ENCODE data around the gene CLCF1. TPM values are rescaled to one million over a fixed set of nuclear protein-coding genes. Genes with fewer than 3 reads are reported as not detected.

CLCF1 gene
- total and polyA plus RNA-seq, 10 of the 15 experiments (the other 5 are each of a cell fraction or from before 2014, with no cell fraction given), result 0.16 to 2.1 (median 0.63) TPM; not detected in 1

GRCh38 chr11:67420646-67421429 lies 47.4 kb upstream of the CLCF1 start (continued):
- no peak for TF ChIP-seq BCLAF1 (IDR thresholded peaks at IDR 0.05)
- no peak for TF ChIP-seq E4F1 (IDR thresholded peaks at IDR 0.05; ENCODE audit: borderline replicate concordance, partially characterized antibody)
- TF ChIP-seq TAF1 (IDR thresholded peaks at IDR 0.05; ENCODE audit: borderline replicate concordance, low read depth, low read length), result no peak
- TF ChIP-seq SPI1 (IDR thresholded peaks at IDR 0.05; ENCODE audit: borderline replicate concordance, insufficient read depth, low read depth, low read length), result no peak
- TF ChIP-seq NBN (IDR thresholded peaks at IDR 0.05), result no peak
- TF ChIP-seq IRF4 (IDR thresholded peaks at IDR 0.05; ENCODE audit: low read depth, low read length), result no peak
- no peak for TF ChIP-seq E2F4 (IDR thresholded peaks at IDR 0.05; ENCODE audit: low read depth, low read length)
- no peak for TF ChIP-seq STAT1 (conservative IDR thresholded peaks at IDR 0.05)
- TF ChIP-seq NR2F1 (conservative IDR thresholded peaks at IDR 0.05), result peak; percentile 94
- no peak for TF ChIP-seq MYC (IDR thresholded peaks at IDR 0.05; ENCODE audit: insufficient read depth, insufficient read length, insufficient replicate concordance, low read length, severe bottlenecking)
- TF ChIP-seq IKZF1 (conservative IDR thresholded peaks at IDR 0.05), result peak; percentile 75
- TF ChIP-seq MEF2B (IDR thresholded peaks at IDR 0.05; ENCODE audit: partially characterized antibody, poor library complexity, severe bottlenecking), result no peak
- TF ChIP-seq ZNF207 (IDR thresholded peaks at IDR 0.05; ENCODE audit: borderline replicate concordance), result no peak
- TF ChIP-seq TCF3 (IDR thresholded peaks at IDR 0.05; ENCODE audit: borderline replicate concordance, insufficient read depth, low read depth, low read length), result peak; percentile 90
- TF ChIP-seq NRF1 (conservative IDR thresholded peaks at IDR 0.05; ENCODE audit: low read depth, low read length), result no peak
- TF ChIP-seq ZBTB11 (CRISPR knock-in tag; IDR thresholded peaks at IDR 0.05), result no peak
- TF ChIP-seq JUNB (IDR thresholded peaks at IDR 0.05), result no peak
- TF ChIP-seq SIX5 (IDR thresholded peaks at IDR 0.05; ENCODE audit: low read depth, low read length, severe bottlenecking), result no peak
- TF ChIP-seq CHD2 (IDR thresholded peaks at IDR 0.05; ENCODE audit: borderline replicate concordance, low read depth, low read length), result 0 out of 2 replicates have a peak, but pooled peaks have one; percentile 7
- TF ChIP-seq SMAD5 (IDR thresholded peaks at IDR 0.05; ENCODE audit: low read depth), result no peak
